ENCODE data around the gene PCYT1B. TPM values are rescaled to one million over a fixed set of nuclear protein-coding genes. Genes with fewer than 3 reads are reported as not detected.
"Not testable (repeated sequence)": the region's sequence is repeated elsewhere in the genome, so short reads cannot be mapped to it uniquely, and the experiment has no call there.

PCYT1B gene
- total RNA-seq, 4 donors from 2014 or later, result 0.13 to 3.5 (median 1.7) TPM

DNA sequence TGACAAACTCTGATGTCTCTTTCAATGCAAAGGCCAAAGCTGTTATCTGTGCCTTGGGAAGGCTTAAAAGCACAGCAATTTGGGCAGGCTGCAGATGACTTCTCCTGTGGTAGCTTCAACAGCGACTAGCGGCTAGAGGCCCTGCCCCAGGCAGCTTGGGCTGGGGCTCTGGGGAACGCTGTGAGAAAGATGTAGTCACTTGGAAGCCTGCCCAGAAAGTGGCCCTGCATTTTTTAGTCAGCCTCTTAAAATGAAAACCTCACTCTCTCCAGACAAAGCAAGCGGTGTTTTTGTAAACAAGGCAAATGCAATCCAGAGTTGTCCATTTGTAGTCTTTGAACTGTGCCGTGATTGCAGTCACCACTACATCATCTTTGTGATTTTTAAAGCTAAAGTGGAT, 27.5 kb downstream of the PCYT1B start:
- intact Hi-C loops (cut with DNase I), result no loop called here

DNA sequence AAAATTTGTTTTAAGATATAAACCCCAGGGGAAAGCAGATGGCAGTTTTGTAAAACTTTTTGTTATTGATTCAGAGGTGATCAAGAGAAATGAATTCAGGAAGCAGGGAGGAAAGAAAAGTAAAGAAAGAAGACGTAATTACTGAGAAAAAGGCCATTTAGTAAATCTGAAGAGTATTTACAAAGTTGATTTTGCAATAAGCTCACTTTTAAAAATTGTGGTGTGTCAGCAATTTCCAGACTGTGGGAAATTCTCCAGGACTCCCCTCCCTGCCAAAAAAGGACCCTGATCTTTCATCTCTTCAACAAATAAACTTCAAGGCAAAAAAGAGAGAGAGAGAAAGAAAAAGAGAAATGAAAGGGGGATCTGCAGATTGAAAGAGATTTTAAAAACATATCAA, 36.6 kb downstream of the PCYT1B start:
- WGBS, 2 donors, result 20 to 22% methylated on average over 1 of the region's 1 CpG

More for the DNA sequence above, 27.5 kb downstream of the PCYT1B start:
- no peaks in the 10 kb centered on the region for H3K9me3 ChIP-seq
- DNase-seq, result no peak
- WGBS, 2 donors, result 0 to 55% methylated on average over 1 to 2 of the region's 5 CpGs
- H3K4me1 ChIP-seq, result no peaks in the 10 kb centered on the region
- no peaks in the 10 kb centered on the region for H3K36me3 ChIP-seq
- H3K27me3 ChIP-seq, result no peaks in the 10 kb centered on the region
- no peak overlapping the region for H3K27ac ChIP-seq
- TF ChIP-seq, protein P1, sequence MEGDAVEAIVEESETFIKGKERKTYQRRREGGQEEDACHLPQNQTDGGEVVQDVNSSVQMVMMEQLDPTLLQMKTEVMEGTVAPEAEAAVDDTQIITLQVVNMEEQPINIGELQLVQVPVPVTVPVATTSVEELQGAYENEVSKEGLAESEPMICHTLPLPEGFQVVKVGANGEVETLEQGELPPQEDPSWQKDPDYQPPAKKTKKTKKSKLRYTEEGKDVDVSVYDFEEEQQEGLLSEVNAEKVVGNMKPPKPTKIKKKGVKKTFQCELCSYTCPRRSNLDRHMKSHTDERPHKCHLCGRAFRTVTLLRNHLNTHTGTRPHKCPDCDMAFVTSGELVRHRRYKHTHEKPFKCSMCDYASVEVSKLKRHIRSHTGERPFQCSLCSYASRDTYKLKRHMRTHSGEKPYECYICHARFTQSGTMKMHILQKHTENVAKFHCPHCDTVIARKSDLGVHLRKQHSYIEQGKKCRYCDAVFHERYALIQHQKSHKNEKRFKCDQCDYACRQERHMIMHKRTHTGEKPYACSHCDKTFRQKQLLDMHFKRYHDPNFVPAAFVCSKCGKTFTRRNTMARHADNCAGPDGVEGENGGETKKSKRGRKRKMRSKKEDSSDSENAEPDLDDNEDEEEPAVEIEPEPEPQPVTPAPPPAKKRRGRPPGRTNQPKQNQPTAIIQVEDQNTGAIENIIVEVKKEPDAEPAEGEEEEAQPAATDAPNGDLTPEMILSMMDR (IDR thresholded peaks at IDR 0.05), result no peak
- H3K4me3 ChIP-seq, result no peak overlapping the region

DNA sequence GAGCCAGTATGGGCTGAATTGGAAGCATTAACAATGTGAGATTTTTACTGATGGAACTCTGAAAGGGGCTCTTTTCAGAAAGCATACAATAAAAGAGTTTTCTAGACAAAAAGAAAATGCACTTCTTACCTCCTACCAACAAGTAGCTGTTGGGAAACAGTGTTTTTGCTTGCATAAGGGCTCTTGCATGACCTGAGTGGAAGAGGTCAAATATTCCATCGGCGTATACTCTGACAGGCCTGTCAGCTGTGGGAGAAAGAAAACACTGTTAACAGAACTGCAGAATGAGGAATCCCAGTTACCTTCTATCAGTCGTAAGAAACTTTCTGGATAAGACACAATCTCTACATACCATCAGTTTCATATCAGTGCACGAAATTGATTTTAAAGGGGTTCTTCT, 39.5 kb downstream of the PCYT1B start:
- WGBS, 2 donors, result 54 to 67% methylated on average over 4 of the region's 4 CpGs

More for the DNA sequence above, 36.6 kb downstream of the PCYT1B start:
- Histone ChIP-seq H3K27me3 (no peaks in the 10 kb centered on the region), H3K27ac (no peak overlapping the region), H3K36me3 (no peaks in the 10 kb centered on the region), H3K4me3 (no peak overlapping the region), H3K4me1 (no peaks in the 10 kb centered on the region), H3K9me3 (no peaks in the 10 kb centered on the region)
- no peak for DNase-seq
- TF ChIP-seq POLR2A (IDR thresholded peaks at IDR 0.05), result no peak
- TF ChIP-seq, protein P1 (IDR thresholded peaks at IDR 0.05), result no peak
- intact Hi-C loops (cut with DNase I), result no loop called here

DNA sequence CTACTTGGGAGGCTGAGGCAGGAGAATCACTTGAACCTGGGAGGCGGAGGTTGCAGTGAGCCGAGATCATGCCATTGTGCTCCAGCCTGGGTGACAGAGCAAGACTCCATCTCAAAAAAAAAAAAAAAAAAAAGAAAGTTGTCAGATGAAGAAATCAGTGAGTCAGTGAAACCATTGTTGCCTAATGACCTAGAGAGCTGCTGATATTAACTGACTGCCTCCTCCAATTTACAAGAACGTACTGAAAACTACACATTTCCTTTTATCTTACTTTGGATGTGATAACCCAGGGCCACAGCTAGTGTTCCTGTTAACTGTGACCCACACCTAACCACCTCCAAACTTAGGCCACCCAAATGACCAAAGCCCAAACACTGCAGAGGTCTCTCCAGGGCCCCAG, 41.2 kb downstream of the PCYT1B start:
- 85% methylated on average over 3 of the region's 3 CpGs; no CpG with 5 or more reads in 1 of the 2 donors for WGBS, 2 donors

More for the DNA sequence above, 39.5 kb downstream of the PCYT1B start:
- H3K27me3 ChIP-seq, result no peaks in the 10 kb centered on the region
- no peaks in the 10 kb centered on the region for H3K36me3 ChIP-seq
- no peaks in the 10 kb centered on the region for H3K4me1 ChIP-seq
- no peak overlapping the region for H3K27ac ChIP-seq
- no peak for DNase-seq
- no peaks in the 10 kb centered on the region for H3K9me3 ChIP-seq
- TF ChIP-seq POLR2A (IDR thresholded peaks at IDR 0.05), result no peak
- TF ChIP-seq, protein P1 (IDR thresholded peaks at IDR 0.05), result no peak
- no peak overlapping the region for H3K4me3 ChIP-seq
- intact Hi-C loops (cut with DNase I), result no loop called here

DNA sequence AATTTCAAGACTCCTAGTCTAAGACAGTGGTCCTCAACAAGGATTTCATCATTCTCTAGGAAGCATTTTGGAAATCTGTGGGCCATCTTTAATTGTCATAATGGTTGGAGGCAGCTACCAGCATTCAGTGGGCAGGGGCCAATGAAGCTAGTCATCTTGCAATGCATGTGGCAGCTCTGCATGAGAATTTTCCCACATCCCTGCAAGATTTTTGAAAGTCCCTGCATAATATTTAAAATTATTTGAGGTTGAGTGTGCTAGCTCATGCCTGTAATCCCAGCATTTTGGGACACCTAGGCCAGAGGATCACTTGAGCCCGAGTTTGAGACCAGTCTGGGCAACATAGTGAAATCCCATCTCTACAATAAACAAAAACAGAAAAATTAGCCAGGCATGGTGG, 44.0 kb downstream of the PCYT1B start:
- no peaks in the 10 kb centered on the region for H3K36me3 ChIP-seq
- no peak for DNase-seq
- no peaks in the 10 kb centered on the region for H3K9me3 ChIP-seq
- H3K27me3 ChIP-seq, result no peaks in the 10 kb centered on the region
- no peaks in the 10 kb centered on the region for H3K4me1 ChIP-seq
- 29 to 80% methylated on average over 1 of the region's 1 CpG for WGBS, 2 donors
- no peak overlapping the region for H3K4me3 ChIP-seq
- TF ChIP-seq, protein P1 (IDR thresholded peaks at IDR 0.05), result no peak
- no peak for TF ChIP-seq POLR2A (IDR thresholded peaks at IDR 0.05)
- intact Hi-C loops (cut with DNase I), result no loop called here
- no peak overlapping the region for H3K27ac ChIP-seq

More for the DNA sequence above, 41.2 kb downstream of the PCYT1B start:
- H3K4me3 ChIP-seq; H3K27ac ChIP-seq; H3K4me1 ChIP-seq; H3K9me3 ChIP-seq; H3K36me3 ChIP-seq; DNase-seq; intact Hi-C loops (cut with DNase I); H3K27me3 ChIP-seq: not testable (repeated sequence)

DNA sequence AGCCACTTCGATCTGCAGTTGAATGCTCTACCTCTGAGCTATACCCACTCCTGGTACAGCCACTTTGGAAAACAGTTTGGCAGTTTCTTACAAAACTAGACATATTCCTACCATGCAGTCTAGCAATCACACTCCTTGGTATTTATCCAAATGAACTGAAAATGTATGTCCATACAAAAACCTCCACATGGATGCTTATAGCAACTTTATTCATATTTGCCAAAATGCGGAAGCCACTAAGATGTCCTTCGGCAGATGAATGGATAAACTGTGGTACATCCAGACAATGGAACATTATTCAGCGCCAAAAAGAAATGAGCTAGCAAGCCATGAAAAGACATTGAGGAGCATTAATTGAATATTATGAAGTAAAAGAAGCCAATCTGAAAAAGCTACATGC, 45.3 kb downstream of the PCYT1B start:
- no peak for TF ChIP-seq POLR2A (IDR thresholded peaks at IDR 0.05)
- TF ChIP-seq, protein P1 (IDR thresholded peaks at IDR 0.05), result no peak
- whole genome bisulfite sequencing, 2 donors, result 89 to 92% methylated on average over 4 of the region's 4 CpGs
- H3K4me3 ChIP-seq, result no peak overlapping the region

More for the DNA sequence above, 45.3 kb downstream of the PCYT1B start:
- Histone ChIP-seq H3K27ac (no peak overlapping the region), H3K4me1 (no peaks in the 10 kb centered on the region), H3K9me3 (no peaks in the 10 kb centered on the region), H3K36me3 (no peaks in the 10 kb centered on the region), H3K27me3 (no peaks in the 10 kb centered on the region)
- no peak for DNase-seq
- intact Hi-C loops (cut with DNase I), result no loop called here
